Embryonic facial prominence (tissue), 1 donor: Measurements from ENCODE around the gene ACOD1.
"Not testable (repeated sequence)": the region's sequence is repeated elsewhere in the genome, so short reads cannot be mapped to it uniquely, and the experiment has no call there.

ENCODE experiments used
- DNase-seq: peaks from one replicate; pipeline ENCODE4 v3.0.0-alpha.2; 2016; ENCODE audit errors: extremely low spot score

The ACOD1 gene

GRCh38 chr13:76948149-76948548, at the start of gene ACOD1:
Gene ACOD1, plus strand, starts transcription at chr13:76948511. Its CDS starts 48 bp downstream, at chr13:76948559.
- DNase-seq, result no peak

- DNase-seq, result not testable (repeated sequence)
Measured at GRCh38 chr13:76899066-76899465, 49.2 kb upstream of the ACOD1 start.

- DNase-seq, result peak; percentile 74
Measured at GRCh38 chr13:76903544-76904162, 44.7 kb upstream of the ACOD1 start.

GRCh38 chr13:76904507-76904906, 43.8 kb upstream of the ACOD1 start:
- DNase-seq, result no peak

GRCh38 chr13:76912476-76912875, 35.8 kb upstream of the ACOD1 start:
- no peak for DNase-seq

GRCh38 chr13:76913898-76914297, 34.4 kb upstream of the ACOD1 start:
- DNase-seq, result no peak

GRCh38 chr13:76917095-76917494, 31.2 kb upstream of the ACOD1 start:
- DNase-seq, result no peak

GRCh38 chr13:76917755-76918481, 30.4 kb upstream of the ACOD1 start:
- not testable (repeated sequence) for DNase-seq

- no peak for DNase-seq
Measured at GRCh38 chr13:76921516-76921915, 26.8 kb upstream of the ACOD1 start.

GRCh38 chr13:76925115-76925514, 23.2 kb upstream of the ACOD1 start:
- no peak for DNase-seq

- DNase-seq, result no peak
Measured at GRCh38 chr13:76927955-76928354, 20.4 kb upstream of the ACOD1 start.

GRCh38 chr13:76928456-76928855, 19.9 kb upstream of the ACOD1 start:
- DNase-seq, result no peak

GRCh38 chr13:76929320-76929719, 19.0 kb upstream of the ACOD1 start:
- no peak for DNase-seq

GRCh38 chr13:76929851-76930374, 18.4 kb upstream of the ACOD1 start:
- DNase-seq, result no peak

GRCh38 chr13:76932076-76932475, 16.2 kb upstream of the ACOD1 start:
- DNase-seq, result no peak

- DNase-seq, result no peak
Measured at GRCh38 chr13:76934671-76935070, 13.6 kb upstream of the ACOD1 start.

GRCh38 chr13:76936763-76937162, 11.5 kb upstream of the ACOD1 start:
- no peak for DNase-seq

GRCh38 chr13:76937281-76937820, 11.0 kb upstream of the ACOD1 start:
- no peak for DNase-seq

GRCh38 chr13:76939215-76939614, 9.1 kb upstream of the ACOD1 start:
- DNase-seq, result no peak

- no peak for DNase-seq
Measured at GRCh38 chr13:76942363-76942762, 5.9 kb upstream of the ACOD1 start.

GRCh38 chr13:76943646-76944045, 4.7 kb upstream of the ACOD1 start:
- DNase-seq, result no peak

GRCh38 chr13:76944456-76944855, 3.9 kb upstream of the ACOD1 start:
- DNase-seq, result no peak

GRCh38 chr13:76950101-76950500, 1.8 kb downstream of the ACOD1 start:
- DNase-seq, result no peak
